Measurements from ENCODE around the gene STBD1.
"Not testable (repeated sequence)": the region's sequence is repeated elsewhere in the genome, so short reads cannot be mapped to it uniquely, and the experiment has no call there.

STBD1 gene

DNA sequence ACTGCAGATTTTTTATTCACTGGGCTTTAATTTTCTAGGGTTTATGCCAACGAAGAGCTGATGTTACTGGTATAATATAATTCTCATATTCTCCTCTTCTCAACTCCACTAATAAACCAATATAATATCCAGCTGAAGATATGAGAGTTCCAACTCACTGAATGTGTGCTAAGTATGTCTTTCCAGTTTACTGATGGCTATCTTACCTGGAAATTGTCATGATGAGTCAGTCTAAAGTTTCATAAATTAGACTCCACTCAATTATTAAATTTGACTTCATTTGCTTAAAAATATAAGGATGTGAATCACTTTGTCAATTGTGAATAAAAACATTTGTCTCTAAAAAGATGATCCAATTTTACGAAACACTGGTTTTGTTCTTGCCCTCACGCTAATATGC lies 28.4 kb downstream of the STBD1 start:
- no peak for DNase-seq

DNA sequence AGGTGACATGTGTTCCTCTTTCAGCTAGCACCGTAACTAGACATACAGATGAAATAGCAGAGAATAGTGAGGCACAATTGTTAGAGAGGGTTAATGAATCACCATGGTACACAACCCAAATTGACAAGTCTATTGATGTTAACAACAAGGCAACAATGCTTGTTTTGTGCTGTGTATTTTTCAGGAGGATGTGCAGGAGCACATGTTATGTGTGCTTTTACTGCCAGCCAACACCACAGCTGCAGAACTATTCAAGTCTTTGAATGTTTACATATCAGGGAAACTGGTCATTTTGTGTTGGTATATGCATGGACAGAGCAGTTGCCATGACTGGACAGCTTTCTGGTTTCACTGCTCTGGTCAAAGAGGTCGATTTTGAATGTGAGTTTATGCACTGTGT lies 32.8 kb downstream of the STBD1 start:
- no peak for DNase-seq

DNA sequence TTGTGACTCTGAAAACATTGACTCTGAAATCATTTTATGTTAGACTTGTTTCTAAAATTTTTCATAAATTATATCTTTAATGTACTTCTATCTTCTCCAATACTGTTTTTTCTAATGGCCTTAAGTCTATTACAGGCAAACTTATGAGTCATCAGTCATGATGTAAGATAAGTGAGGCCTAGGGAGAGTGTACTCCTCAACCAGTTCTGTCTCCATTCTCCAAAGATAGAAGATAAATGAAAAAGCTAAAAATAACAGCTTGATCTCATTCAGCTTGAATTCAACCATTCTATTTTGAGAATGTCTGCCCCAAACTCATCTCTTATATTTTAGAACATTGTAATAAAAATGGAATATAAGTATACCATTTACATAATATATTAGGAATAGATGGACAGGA lies 34.5 kb downstream of the STBD1 start:
- DNase-seq, result no peak

DNA sequence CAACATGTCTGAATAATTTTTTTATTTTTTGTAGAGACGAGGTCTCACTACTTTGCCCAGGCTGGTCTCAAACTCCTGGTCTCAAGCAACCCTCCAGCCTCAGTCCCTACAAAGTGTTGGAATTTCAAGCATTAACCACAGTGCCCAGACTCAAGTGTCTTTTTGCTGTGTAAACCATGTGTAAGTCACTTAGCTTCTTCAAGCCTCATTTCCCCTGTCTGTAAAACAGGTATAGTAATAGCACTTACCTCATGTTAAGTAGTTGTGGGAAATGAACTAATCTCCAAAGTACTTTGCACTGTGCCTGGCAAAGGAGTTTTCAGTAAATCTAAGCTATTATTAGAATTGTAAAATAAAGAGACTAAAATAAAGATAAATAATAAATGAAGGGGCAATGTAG lies 35.7 kb downstream of the STBD1 start:
- DNase-seq, result no peak

DNA sequence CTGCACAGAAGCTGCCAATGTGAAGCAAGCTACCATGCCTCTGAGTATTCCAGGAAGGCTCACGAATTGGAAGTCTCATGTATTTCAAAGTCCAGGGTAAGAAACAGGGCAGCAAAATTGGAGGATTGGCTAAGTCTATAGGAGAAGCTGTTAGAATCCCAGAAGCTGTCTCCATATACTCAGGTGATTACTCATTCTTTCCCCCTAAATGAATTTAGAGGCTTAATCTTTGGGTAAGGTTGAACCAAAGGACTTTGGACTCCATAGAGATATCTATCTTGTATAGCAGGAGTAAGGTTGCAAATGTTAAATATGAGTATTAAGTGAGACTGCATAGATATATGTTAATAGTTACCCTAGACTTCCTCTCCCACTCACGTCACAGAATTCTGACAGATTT lies 36.3 kb downstream of the STBD1 start:
- no peak for DNase-seq

DNA sequence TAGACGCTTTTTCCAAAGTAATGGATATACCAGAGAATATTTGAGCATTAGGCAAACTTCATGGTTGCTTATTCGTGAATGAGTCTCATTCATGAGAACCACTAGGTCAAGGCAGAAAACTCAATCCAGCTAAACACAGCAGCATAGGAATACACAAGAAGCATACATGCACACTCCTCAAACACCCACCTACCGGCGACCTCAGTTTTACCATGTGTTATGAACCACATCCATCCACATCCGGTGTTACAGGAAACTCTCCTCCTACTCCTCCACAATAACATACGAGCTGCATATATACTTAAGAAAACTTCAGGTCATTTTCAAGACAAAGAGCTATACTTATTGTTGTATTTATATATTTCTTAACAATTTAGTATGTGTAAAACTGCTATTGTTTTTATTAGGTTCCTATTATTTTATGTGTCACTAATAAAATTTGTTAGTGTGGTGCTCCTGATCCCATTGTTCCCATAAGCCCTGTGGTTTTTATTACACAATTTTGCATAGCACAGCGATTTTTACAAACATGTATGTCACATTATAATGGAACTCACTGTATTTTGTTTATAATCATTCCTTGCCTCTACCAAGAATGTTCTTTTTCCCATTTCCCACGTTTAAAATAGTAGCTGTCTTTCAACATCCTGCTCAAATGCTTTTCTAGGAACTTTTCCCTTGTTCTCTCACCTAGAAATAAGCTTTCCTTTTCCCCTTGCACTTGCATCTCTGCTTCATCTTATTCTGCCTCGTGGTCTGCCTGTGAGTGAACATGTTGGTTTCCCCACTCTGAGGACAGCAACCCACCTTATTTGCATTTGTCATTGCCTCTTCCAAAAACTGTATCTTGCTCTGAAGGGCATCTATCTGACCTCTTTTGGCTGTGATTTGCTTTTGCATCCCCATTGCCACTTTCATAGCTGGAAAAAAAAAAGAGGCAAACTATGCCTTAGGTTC lies 48.3 kb downstream of the STBD1 start:
- DNase-seq, result no peak

DNA sequence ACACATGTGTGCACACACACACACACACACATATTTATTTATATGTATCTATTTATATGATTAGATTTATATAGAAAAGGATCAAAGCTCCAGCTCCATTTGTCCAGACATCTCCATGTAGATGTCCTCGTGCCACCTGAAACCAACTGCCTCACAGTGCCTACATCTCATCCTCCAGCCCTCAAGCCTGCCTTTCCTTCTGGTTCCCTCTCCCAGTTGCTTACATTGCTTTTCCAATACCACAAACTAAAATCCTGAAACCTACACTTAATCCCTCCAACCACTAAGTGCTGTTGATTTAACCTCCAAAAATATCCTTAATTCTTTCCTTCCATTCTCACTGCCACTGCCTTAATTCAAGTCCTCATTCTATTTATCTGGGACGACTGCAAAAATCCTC lies 51.4 kb downstream of the STBD1 start:
- DNase-seq, result no peak

DNA sequence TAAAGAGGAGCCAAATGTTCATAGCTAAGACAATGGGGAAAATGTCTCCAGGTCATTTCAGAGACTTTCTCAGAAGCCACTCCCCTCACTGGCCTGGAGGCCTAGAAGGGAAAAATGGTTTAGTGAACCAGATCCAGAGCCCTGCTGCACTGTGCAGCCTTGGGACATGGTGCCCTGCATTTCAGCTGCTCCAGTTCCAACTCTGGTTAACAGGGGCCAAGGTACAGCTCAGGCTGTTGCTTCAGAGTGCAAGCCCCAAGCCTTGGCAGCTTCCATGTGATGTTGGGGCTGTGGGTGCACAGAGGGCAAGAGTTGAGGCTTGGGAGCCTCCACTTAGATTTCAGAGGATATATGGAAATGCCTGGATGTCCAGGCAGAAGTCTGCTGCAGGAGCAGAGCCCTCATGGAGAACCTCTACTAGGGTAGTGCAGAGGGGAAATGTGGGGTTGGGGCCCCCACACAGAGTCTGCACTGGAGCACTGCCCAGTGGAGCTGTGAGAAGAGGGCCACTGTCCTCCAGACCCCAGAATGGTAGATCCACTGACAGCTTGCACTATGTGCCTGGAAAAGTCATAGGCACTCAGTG lies 53.4 kb downstream of the STBD1 start:
- DNase-seq, result not testable (repeated sequence)
